Panc1 (cell line): ENCODE data around the gene ATRN. TPM values are rescaled to one million over a fixed set of nuclear protein-coding genes. Genes with fewer than 3 reads are reported as not detected.

Experiments used
- ATAC-seq: fragments of 200-7000 bp; cut with Tn5 transposase; 2 replicates; pipeline ENCODE4 v1.9.1; 2020; ENCODE audit warnings: mild to moderate bottlenecking, moderate library complexity
- BruUV-seq: library from RNA; stranded (reverse); fragments of 400-500 nt; replicated peaks from 2 replicates; lab custom pipeline; 2021; lab: Mats Ljungman, UMichigan
- CTCF ChIA-PET: fragments of 300-600 bp; sonication (Branson Sonifier 250); formaldehyde crosslinking; loops from one replicate; lab custom pipeline; 2022; ENCODE audit warnings: antibody characterized with exemption; lab: Charles Lee
- POLR2A ChIA-PET: fragments of 300-600 bp; sonication (Branson Sonifier 250); formaldehyde crosslinking; loops from one replicate; lab custom pipeline; 2022; ENCODE audit warnings: antibody characterized with exemption; lab: Charles Lee
- DNase-seq: peaks from one replicate; pipeline ENCODE4 v3.0.0-alpha.2; 2010; ENCODE audit warnings: low read depth, low spot score
- H3K27ac ChIP-seq: 2 replicates; pipeline ENCODE4 v1.5.1; 2011; ENCODE audit warnings: mild to moderate bottlenecking, low read length, inconsistent platforms
- H3K27me3 ChIP-seq: fragments of 200-500 bp; sonication (Bioruptor generic); 2 replicates; pipeline ENCODE4 v1.6.0; 2014; ENCODE audit warnings: low read length, inconsistent platforms; ENCODE audit not compliant: control insufficient read depth, insufficient read depth
- H3K36me3 ChIP-seq: fragments of 200-500 bp; sonication (Bioruptor generic); 2 replicates; pipeline ENCODE4 v1.5.1; 2014; ENCODE audit warnings: inconsistent platforms, mild to moderate bottlenecking, low read length, moderate library complexity; ENCODE audit not compliant: control insufficient read depth, insufficient read depth
- H3K4me1 ChIP-seq: 2 replicates; pipeline ENCODE4 v1.5.1; 2011; ENCODE audit warnings: inconsistent platforms, mild to moderate bottlenecking, low read length, moderate library complexity; ENCODE audit not compliant: control insufficient read depth, insufficient read depth
- H3K4me3 ChIP-seq, 2 experiments: 2 replicates each; pipeline ENCODE4 v1.5.1; 2011 to 2012; ENCODE audit warnings: low read depth in 2 of 2, low read length in 2 of 2, mild to moderate bottlenecking in 2 of 2, inconsistent platforms in 1 of 2, moderate library complexity in 1 of 2
- H3K9me3 ChIP-seq: fragments of 200-500 bp; sonication (Bioruptor generic); 2 replicates; pipeline ENCODE4 v1.5.1; 2014; ENCODE audit warnings: low read depth, mild to moderate bottlenecking, inconsistent platforms, low read length, moderate library complexity; ENCODE audit not compliant: control insufficient read depth, insufficient read depth
- POLR2AphosphoS5 ChIP-seq: IDR thresholded peaks from 2 replicates; pipeline ENCODE4 v1.6.1; 2012; ENCODE audit warnings: mild to moderate bottlenecking, low read depth, low read length, moderate library complexity
- SIN3A ChIP-seq: IDR thresholded peaks from 2 replicates; pipeline ENCODE4 v1.6.1; 2012; ENCODE audit warnings: low read depth, mild to moderate bottlenecking, low read length, moderate library complexity, borderline replicate concordance; ENCODE audit not compliant: insufficient read depth
- TCF7L2 ChIP-seq: IDR thresholded peaks from 2 replicates; pipeline ENCODE4 v1.6.1; 2011; ENCODE audit warnings: mild to moderate bottlenecking, low read depth, low read length, inconsistent platforms
- in situ Hi-C: cut with HindIII; loops from 2 replicates; pipeline ENCODE4 v1.10.0; 2016; ENCODE audit warnings: low sequenced_read_pairs, low pct_unique_long_range_greater_than_20kb
- intact Hi-C: fragments of 100-400 bp; cut with micrococcal nuclease; formaldehyde crosslinking; loops from one replicate; pipeline ENCODE4 v1.10.0; 2022; ENCODE audit not compliant: unreplicated experiment
- total RNA-seq: library from RNA; stranded (reverse); gene quantifications from one replicate; pipeline ENCODE4 v1.2.1, GENCODE V29; 2021; ENCODE audit not compliant: unreplicated experiment
- TF ChIP-seq, protein P1 (sequence below), 2 experiments: IDR thresholded peaks; 2 replicates each; pipeline ENCODE4 v1.6.1; 2011 to 2012; ENCODE audit warnings: low read depth in 2 of 2, control low read depth in 1 of 2, low read length in 1 of 2, mild to moderate bottlenecking in 1 of 2, moderate library complexity in 1 of 2; ENCODE audit not compliant: insufficient read depth in 1 of 2
- TF ChIP-seq, protein P2 (sequence below): fragments of 450-650 bp; IDR thresholded peaks from 2 replicates; pipeline ENCODE4 v1.5.1; 2017; ENCODE audit warnings: mild to moderate bottlenecking

Gene ATRN
- total RNA-seq, 1 experiment from 2014 or later: 33.8 TPM

DNA sequence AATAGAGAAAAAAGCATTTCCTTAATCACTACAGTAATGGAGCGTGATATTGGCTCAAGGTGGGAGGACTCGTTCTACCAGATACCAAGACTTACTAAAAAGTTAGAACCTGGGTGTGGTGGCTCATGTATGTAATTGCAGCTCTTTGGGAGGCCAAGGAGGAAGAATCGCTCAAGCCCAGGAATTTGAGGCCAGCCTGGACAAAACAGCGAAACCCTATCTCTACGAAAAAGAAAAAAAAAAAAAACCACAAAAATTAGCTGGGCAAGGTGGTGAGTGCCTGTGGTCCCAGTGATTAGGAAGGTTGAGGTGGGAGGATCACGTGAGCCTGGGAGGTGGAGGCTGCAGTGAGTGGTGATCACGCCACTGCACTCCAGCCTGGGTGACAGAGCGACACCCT is 24.0 kb upstream of the ATRN start:
- TF ChIP-seq, protein P1, sequence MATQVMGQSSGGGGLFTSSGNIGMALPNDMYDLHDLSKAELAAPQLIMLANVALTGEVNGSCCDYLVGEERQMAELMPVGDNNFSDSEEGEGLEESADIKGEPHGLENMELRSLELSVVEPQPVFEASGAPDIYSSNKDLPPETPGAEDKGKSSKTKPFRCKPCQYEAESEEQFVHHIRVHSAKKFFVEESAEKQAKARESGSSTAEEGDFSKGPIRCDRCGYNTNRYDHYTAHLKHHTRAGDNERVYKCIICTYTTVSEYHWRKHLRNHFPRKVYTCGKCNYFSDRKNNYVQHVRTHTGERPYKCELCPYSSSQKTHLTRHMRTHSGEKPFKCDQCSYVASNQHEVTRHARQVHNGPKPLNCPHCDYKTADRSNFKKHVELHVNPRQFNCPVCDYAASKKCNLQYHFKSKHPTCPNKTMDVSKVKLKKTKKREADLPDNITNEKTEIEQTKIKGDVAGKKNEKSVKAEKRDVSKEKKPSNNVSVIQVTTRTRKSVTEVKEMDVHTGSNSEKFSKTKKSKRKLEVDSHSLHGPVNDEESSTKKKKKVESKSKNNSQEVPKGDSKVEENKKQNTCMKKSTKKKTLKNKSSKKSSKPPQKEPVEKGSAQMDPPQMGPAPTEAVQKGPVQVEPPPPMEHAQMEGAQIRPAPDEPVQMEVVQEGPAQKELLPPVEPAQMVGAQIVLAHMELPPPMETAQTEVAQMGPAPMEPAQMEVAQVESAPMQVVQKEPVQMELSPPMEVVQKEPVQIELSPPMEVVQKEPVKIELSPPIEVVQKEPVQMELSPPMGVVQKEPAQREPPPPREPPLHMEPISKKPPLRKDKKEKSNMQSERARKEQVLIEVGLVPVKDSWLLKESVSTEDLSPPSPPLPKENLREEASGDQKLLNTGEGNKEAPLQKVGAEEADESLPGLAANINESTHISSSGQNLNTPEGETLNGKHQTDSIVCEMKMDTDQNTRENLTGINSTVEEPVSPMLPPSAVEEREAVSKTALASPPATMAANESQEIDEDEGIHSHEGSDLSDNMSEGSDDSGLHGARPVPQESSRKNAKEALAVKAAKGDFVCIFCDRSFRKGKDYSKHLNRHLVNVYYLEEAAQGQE (IDR thresholded peaks at IDR 0.05; ENCODE audit: insufficient read depth in 1 of 2, low read depth in 2 of 2, low read length in 1 of 2): no peak
- TF ChIP-seq SIN3A: no peak
- TF ChIP-seq TCF7L2: no peak
- no peak for TF ChIP-seq POLR2AphosphoS5
- TF ChIP-seq, protein P2, sequence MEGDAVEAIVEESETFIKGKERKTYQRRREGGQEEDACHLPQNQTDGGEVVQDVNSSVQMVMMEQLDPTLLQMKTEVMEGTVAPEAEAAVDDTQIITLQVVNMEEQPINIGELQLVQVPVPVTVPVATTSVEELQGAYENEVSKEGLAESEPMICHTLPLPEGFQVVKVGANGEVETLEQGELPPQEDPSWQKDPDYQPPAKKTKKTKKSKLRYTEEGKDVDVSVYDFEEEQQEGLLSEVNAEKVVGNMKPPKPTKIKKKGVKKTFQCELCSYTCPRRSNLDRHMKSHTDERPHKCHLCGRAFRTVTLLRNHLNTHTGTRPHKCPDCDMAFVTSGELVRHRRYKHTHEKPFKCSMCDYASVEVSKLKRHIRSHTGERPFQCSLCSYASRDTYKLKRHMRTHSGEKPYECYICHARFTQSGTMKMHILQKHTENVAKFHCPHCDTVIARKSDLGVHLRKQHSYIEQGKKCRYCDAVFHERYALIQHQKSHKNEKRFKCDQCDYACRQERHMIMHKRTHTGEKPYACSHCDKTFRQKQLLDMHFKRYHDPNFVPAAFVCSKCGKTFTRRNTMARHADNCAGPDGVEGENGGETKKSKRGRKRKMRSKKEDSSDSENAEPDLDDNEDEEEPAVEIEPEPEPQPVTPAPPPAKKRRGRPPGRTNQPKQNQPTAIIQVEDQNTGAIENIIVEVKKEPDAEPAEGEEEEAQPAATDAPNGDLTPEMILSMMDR: no peak
- in situ Hi-C loops (no loop called here), intact Hi-C loops (no loop called here)
- ChIA-PET POLR2A (no interaction called here), CTCF (no interaction called here)
- H3K27ac ChIP-seq: no peak overlapping the region
- H3K36me3 ChIP-seq: no peaks in the 10 kb centered on the region
- no TSS peak for BruUV-seq
- H3K27me3 ChIP-seq: peaks cover 3% of the 10 kb centered on the region; the same call in 1 of the 2 replicates
- H3K9me3 ChIP-seq: no peaks in the 10 kb centered on the region
- no peak overlapping the region for H3K4me3 ChIP-seq
- no peaks in the 10 kb centered on the region for H3K4me1 ChIP-seq
- DNase-seq: no peak
- ATAC-seq: no peak

DNA sequence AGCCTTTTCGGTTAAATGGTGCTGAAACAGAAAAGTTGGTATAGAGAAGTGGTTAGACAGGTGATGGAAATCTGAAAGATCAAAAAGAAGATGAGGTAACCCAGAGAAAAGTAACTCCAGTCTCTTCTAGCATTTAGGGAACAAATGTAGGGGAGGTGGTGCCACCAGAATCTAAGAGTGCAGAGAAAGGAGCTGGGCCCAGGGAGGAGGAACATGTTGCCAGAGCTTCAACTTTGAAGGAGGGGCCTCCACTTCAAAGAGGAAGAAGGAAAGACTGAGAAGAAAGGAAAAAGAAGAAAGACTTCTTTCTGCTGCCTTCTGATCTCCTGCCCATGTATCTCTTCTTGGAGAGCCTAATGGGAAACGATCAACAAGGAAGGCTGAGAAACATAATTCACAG is 23.5 kb upstream of the ATRN start:
- TF ChIP-seq TCF7L2 (no peak), SIN3A (no peak), POLR2AphosphoS5 (no peak)
- TF ChIP-seq, protein P2: no peak
- TF ChIP-seq, protein P1 (IDR thresholded peaks at IDR 0.05; ENCODE audit: insufficient read depth in 1 of 2, low read depth in 2 of 2, low read length in 1 of 2): no peak
- Histone ChIP-seq H3K4me3 (no peak overlapping the region), H3K27ac (no peak overlapping the region), H3K9me3 (no peaks in the 10 kb centered on the region), H3K27me3 (peaks cover 3% of the 10 kb centered on the region; the same call in 1 of the 2 replicates), H3K4me1 (no peaks in the 10 kb centered on the region), H3K36me3 (no peaks in the 10 kb centered on the region)
- no peak for DNase-seq
- in situ Hi-C loops (no loop called here), intact Hi-C loops (no loop called here)
- ChIA-PET CTCF (no interaction called here), POLR2A (no interaction called here)
- ATAC-seq: no peak
- BruUV-seq: no TSS peak
